ENCODE results near the gene FAM120A. TPM values are rescaled to one million over a fixed set of nuclear protein-coding genes. Genes with fewer than 3 reads are reported as not detected.
"Not testable (repeated sequence)": the region's sequence is repeated elsewhere in the genome, so short reads cannot be mapped to it uniquely, and the experiment has no call there.

The FAM120A gene, protein sequence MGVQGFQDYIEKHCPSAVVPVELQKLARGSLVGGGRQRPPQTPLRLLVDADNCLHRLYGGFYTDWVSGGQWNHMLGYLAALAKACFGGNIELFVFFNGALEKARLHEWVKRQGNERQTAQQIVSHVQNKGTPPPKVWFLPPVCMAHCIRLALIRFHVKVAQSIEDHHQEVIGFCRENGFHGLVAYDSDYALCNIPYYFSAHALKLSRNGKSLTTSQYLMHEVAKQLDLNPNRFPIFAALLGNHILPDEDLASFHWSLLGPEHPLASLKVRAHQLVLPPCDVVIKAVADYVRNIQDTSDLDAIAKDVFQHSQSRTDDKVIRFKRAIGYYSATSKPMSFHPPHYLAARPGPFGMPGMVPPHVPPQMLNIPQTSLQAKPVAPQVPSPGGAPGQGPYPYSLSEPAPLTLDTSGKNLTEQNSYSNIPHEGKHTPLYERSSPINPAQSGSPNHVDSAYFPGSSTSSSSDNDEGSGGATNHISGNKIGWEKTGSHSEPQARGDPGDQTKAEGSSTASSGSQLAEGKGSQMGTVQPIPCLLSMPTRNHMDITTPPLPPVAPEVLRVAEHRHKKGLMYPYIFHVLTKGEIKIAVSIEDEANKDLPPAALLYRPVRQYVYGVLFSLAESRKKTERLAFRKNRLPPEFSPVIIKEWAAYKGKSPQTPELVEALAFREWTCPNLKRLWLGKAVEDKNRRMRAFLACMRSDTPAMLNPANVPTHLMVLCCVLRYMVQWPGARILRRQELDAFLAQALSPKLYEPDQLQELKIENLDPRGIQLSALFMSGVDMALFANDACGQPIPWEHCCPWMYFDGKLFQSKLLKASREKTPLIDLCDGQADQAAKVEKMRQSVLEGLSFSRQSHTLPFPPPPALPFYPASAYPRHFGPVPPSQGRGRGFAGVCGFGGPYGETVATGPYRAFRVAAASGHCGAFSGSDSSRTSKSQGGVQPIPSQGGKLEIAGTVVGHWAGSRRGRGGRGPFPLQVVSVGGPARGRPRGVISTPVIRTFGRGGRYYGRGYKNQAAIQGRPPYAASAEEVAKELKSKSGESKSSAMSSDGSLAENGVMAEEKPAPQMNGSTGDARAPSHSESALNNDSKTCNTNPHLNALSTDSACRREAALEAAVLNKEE
- 91.7 and 99.0 TPM in 2 replicates for total RNA-seq (2014; rRNA removed; shearing (Covaris generic))
- polyA plus RNA-seq (2015; cell fraction: cytosol; rRNA removed) = 95.5 and 117 TPM in 2 replicates
- polyA plus RNA-seq (2015; cell fraction: nucleus; rRNA removed) = 92.8 and 98.1 TPM in 2 replicates

- peak; percentile 54 for DNase-seq (ENCODE audit: low read depth)
Observed at GRCh38 chr9:93450945-93451815, at the start of gene FAM120A. TSS of gene FAM120A (plus strand) at chr9:93451685. CDS start at chr9:93451916, 231 bp downstream.

- DNase-seq (ENCODE audit: low read depth) = no peak
Observed at GRCh38 chr9:93406371-93406770, 45.1 kb upstream of the FAM120A start.

DNA sequence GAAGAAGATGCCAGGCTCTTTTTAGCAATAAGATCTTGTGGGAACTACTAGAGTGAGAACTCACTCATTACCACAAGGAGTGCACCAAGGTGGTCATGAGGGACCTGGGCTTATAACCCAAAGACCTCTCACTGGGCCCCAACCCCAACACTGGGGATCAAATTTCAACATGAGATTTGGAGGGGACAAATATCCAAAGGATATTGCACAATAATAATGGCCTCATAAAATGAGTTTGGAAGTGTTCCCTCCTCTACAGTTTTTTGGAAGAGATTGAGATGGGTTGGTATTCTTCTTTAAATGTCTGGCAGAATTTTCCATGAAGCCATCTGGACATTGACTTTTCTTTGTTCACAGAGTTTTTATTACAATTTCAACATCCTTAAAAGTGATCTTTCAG lies 38.0 kb upstream of the FAM120A start:
- no peak for DNase-seq (ENCODE audit: low read depth)

- no peak for DNase-seq (ENCODE audit: low read depth)
Observed at GRCh38 chr9:93415176-93415690, 36.3 kb upstream of the FAM120A start.

DNA sequence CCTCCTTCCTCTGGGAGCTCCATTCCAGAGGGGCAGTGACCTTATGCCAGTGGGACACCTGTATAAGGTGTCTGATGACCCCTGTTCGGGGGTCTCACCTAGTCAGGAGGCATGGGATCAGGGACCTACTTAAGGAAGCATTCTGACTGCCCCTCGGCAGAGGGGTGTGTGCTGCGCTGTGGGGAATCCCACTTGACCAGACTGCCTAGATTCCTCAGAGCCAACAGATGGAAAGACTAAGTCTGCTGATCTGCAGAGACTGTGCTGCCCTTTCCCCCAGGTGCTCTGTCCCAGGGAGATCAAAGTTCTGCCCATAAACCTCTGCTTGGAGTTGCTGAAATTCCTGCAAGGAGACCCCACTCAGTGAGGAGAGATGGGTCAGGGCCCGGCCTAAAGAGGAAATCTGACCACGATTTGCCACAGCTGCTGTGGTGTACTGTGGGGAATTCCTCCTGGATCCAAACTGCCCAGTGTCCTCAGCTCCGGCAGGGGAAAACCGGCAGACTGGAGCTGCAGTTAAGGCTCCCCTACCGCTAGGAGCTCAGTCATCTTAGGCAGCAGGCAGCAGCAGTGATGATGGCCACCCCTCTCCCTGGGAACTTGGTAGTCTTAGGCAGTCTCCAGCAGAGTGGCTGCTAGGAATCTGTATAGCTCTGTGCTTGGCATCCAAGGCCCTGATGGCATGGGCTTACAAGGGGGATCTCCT lies 34.8 kb upstream of the FAM120A start:
- DNase-seq (ENCODE audit: low read depth) = no peak

DNA sequence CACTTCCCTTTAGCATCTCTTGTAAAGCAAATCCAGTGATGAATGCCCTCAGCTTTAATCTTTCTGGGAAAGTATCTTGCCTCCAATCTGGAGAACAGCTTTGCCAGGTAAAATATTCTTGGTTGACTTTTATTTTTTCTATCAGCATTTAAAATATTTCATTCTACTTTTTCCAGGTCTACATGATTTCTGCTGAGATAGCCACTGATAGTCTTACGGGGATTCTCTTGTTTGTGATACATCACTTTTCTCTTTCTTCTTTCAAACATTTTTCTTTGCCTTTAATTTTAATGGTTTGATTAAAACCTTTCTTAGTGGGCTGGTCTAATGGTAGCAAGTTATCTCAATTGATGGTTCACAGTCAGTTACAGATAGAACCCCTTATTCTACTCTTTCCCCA lies 33.9 kb upstream of the FAM120A start:
- DNase-seq (ENCODE audit: low read depth) = no peak

DNA sequence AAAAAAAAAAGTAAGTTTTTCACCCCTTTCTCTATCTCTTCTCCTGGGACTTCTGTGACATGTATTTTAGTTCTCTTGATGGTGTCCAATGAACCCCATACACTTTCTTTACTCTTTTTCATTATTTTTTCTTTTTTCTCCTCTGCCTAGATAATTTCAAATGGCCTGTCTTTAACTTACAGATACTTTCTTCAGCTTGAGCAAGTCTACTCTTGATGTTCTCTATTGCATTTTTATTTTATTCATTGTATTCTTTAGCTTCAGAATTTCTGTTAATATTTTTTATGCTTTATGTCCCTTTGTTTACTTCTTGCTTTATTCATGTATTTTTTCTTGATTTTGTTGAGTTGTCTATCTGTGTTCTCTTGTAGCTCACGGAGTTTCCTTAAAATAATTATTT lies 32.5 kb upstream of the FAM120A start:
- DNase-seq (ENCODE audit: low read depth) = no peak

GRCh38 chr9:93422977-93423616 lies 28.4 kb upstream of the FAM120A start:
- DNase-seq (ENCODE audit: low read depth) = no peak

DNA sequence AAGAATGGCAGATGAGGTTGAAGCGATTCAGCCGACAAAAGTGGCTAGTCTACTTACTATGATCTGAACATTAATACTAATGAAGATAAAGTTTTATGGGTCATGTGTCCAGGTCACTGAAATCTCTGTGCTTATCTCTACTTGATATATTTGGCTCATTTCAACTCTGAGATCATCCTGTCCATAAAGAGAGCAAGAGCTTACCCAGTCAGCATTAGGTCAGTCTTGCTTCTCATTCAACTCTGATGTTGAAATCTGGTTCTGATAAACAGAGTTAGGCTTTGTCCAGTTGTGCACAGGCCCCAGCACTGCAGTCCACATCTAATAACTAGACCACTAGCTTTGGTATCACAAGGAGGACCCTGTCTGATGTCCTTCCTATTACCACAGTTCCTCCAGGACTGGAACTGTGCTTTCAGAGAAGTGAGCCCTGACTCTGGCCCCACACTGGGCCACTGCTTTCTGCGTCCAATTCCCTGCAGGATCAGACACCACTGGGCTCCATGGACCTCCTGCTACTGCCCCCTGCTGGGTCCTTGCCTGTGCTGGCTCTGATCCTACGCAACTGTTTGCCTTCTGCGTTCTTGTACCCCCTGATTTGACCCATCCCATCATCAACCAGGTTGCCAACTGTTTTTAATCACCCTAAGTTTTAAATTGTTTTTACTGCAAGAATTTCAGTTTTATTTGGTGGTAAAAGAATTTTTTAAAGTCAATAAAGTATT lies 23.7 kb upstream of the FAM120A start:
- no peak for DNase-seq (ENCODE audit: low read depth)

GRCh38 chr9:93431539-93432105 lies 19.9 kb upstream of the FAM120A start:
- DNase-seq (ENCODE audit: low read depth) = no peak

DNA sequence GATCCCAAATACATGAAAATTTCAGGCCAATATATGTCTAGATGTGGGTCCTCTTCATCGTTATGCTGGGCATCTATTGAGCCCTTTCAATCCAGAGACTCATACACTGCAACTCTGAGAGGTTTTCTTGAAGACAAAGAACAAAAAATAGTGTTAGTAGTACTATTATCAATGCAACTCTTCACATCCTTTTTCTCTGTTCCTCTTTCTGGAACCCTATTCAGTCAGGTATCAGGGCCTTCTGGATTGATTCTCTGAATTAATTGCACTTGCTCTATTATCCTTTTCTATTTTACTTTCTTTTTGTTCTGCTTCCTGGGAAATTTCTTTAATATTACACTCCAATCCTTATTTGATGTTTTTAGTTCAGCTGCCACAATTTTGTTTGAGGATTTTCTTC lies 18.5 kb upstream of the FAM120A start:
- no peak for DNase-seq (ENCODE audit: low read depth)

- DNase-seq (ENCODE audit: low read depth) = no peak
Observed at GRCh38 chr9:93434056-93434455, 17.4 kb upstream of the FAM120A start.

GRCh38 chr9:93435386-93435785 lies 16.1 kb upstream of the FAM120A start:
- no peak for DNase-seq (ENCODE audit: low read depth)

DNA sequence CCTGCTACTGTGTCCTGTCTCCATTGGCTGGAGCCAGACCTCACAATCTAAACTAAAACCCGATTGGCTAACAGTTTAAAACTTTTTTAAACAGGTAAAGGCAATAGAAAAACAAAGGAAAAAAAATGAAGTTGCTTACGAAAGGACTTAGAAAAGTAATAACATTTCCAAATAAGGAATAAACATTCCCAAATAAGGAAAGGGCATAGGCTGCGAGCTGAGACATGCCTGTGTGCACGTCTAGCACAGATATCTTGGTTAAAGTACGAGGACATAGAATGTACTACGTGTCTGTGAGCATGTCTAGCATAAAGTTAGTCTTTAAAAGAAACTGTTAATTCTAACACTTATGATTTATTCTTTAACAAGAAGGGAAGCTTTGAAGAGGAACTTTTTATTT lies 15.3 kb upstream of the FAM120A start:
- DNase-seq (ENCODE audit: low read depth) = no peak

GRCh38 chr9:93436655-93437407 lies 14.7 kb upstream of the FAM120A start:
- DNase-seq (ENCODE audit: low read depth) = no peak

DNA sequence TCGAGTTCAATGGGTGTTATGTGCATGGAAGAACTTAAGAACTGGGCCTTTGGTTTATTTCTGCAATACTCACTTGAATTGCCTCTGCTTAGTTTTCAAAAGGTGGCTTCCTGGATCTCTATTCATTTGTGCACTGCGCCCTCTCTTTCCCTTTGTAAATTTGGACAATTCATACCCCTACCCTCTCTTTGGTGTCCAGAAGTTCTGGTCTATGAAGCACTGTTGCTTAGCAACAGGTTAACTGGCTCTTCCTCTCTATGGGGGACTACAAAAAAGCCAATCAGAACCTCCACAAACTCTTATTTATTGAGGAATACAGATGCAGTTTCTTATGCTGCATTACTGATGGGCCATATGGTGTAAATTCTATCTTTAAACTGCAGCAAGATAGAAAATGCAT lies 13.5 kb upstream of the FAM120A start:
- no peak for DNase-seq (ENCODE audit: low read depth)

GRCh38 chr9:93439301-93439700 lies 12.2 kb upstream of the FAM120A start:
- not testable (repeated sequence) for DNase-seq (ENCODE audit: low read depth)
